GM12891 (cell line): ENCODE measurements around the gene OSBPL6.

ENCODE experiments used
- POLR2A ChIP-seq: IDR thresholded peaks from 2 replicates; pipeline ENCODE4 v1.6.1; 2011; ENCODE audit warnings: low read depth, low read length, control low read depth
- POLR2AphosphoS5 ChIP-seq: IDR thresholded peaks from 2 replicates; pipeline ENCODE4 v1.6.1; 2011; ENCODE audit warnings: low read depth, low read length, control low read depth
- TAF1 ChIP-seq: IDR thresholded peaks from 2 replicates; pipeline ENCODE4 v1.6.1; 2011; ENCODE audit warnings: low read depth, low read length, control low read depth

- TF ChIP-seq POLR2A: no peak
- TF ChIP-seq TAF1: no peak
- TF ChIP-seq POLR2AphosphoS5: no peak
Measured at GRCh38 chr2:178269438-178270224, 75.3 kb downstream of the OSBPL6 start.
